Measurements from ENCODE around the gene EXT2.

DNA sequence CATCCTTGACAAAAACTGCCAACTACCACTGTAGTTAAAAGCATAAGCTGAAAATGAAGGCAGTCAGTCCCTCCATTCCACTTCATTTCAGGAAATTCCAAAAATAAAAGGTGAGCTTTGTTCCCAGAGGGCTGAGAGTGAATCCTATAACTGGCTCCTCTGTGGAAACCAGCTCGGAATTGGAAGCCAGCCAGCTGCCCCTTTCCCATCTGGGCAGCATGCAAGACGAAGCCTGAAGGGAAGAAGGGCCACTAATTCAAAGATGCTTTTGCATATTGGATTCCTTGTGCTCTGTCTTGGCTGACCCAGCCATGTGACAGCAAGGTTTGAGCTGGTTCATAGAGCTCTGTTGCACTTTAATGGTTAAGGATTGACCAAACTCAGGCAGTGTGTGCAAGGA, 131.0 kb downstream of the EXT2 start:
- TF ChIP-seq CTCF (IDR thresholded peaks at IDR 0.05) (no peak), POLR2A (IDR thresholded peaks at IDR 0.05) (no peak)
